Activated naive CD8-positive, alpha-beta T cell treated with anti-CD3 and anti-CD28 coated beads for 36 hours (primary cell): ENCODE results near the gene PLXND1. TPM values are rescaled to one million over a fixed set of nuclear protein-coding genes. Genes with fewer than 3 reads are reported as not detected.
A peak's percentile ranks its signal among the peaks of the same experiment; 100 is the strongest.
"Not testable (repeated sequence)": the region's sequence is repeated elsewhere in the genome, so short reads cannot be mapped to it uniquely, and the experiment has no call there.

ENCODE experiments used
- DNase-seq: peaks from one replicate; pipeline ENCODE4 v3.0.0; 2021
- H3K27ac Mint-ChIP-seq: one replicate; pipeline ENCODE4 v1.8.0; 2022; ENCODE audit warnings: mild to moderate bottlenecking, moderate library complexity, mixed read lengths
- H3K27me3 Mint-ChIP-seq: one replicate; pipeline ENCODE4 v1.8.0; 2022; ENCODE audit warnings: mild to moderate bottlenecking, mixed read lengths
- H3K36me3 Mint-ChIP-seq: one replicate; pipeline ENCODE4 v1.8.0; 2021; ENCODE audit warnings: mild to moderate bottlenecking, mixed read lengths
- H3K4me1 Mint-ChIP-seq: one replicate; pipeline ENCODE4 v1.8.0; 2021; ENCODE audit warnings: mixed read lengths
- H3K4me3 Mint-ChIP-seq: one replicate; pipeline ENCODE4 v1.8.0; 2022; ENCODE audit warnings: mild to moderate bottlenecking, moderate library complexity, mixed read lengths
- H3K9me3 Mint-ChIP-seq: one replicate; pipeline ENCODE4 v1.8.0; 2022; ENCODE audit warnings: mixed read lengths
- total RNA-seq, 2 experiments: library from RNA; stranded (reverse); gene quantifications; one replicate each; pipeline ENCODE4 v1.2.3, GENCODE V29; 2021

The PLXND1 gene
- total RNA-seq, 2 experiments from 2014 or later = 1.5 to 1.6 TPM

GRCh38 chr3:129611812-129612533 is 5.5 kb upstream of the PLXND1 start:
- Mint-ChIP-seq H3K4me1 (peaks cover 4% of the 10 kb centered on the region), H3K27ac (no peak overlapping the region), H3K9me3 (no peaks in the 10 kb centered on the region)

GRCh38 chr3:129611446-129611800 is 4.9 kb upstream of the PLXND1 start:
- Mint-ChIP-seq H3K4me1 (peaks cover 6% of the 10 kb centered on the region), H3K27me3 (peaks cover 15% of the 10 kb centered on the region), H3K4me3 (no peak overlapping the region), H3K27ac (no peak overlapping the region), H3K36me3 (no peaks in the 10 kb centered on the region), H3K9me3 (no peaks in the 10 kb centered on the region)
- no peak for DNase-seq

More at GRCh38 chr3:129611812-129612533, 5.5 kb upstream of the PLXND1 start:
- DNase-seq = no peak
- no peaks in the 10 kb centered on the region for H3K36me3 Mint-ChIP-seq
- H3K27me3 Mint-ChIP-seq = peaks cover 12% of the 10 kb centered on the region
- H3K4me3 Mint-ChIP-seq = no peak overlapping the region

- not testable (repeated sequence) for H3K36me3 Mint-ChIP-seq, H3K4me3 Mint-ChIP-seq, H3K9me3 Mint-ChIP-seq, DNase-seq, H3K4me1 Mint-ChIP-seq, H3K27ac Mint-ChIP-seq
- H3K27me3 Mint-ChIP-seq = peaks cover 15% of the 10 kb centered on the region
These were observed 4.4 kb upstream of the PLXND1 start for GRCh38 chr3:129610794-129611445.

GRCh38 chr3:129610276-129610675 is 3.8 kb upstream of the PLXND1 start:
- Mint-ChIP-seq H3K27ac (no peak overlapping the region), H3K4me1 (peaks cover 8% of the 10 kb centered on the region), H3K27me3 (peaks cover 20% of the 10 kb centered on the region), H3K9me3 (no peaks in the 10 kb centered on the region), H3K36me3 (no peaks in the 10 kb centered on the region), H3K4me3 (no peak overlapping the region)
- DNase-seq = no peak

GRCh38 chr3:129609591-129610182 is 3.2 kb upstream of the PLXND1 start:
- Mint-ChIP-seq H3K4me3 (no peak overlapping the region), H3K4me1 (peaks cover 8% of the 10 kb centered on the region), H3K9me3 (no peaks in the 10 kb centered on the region), H3K27ac (no peak overlapping the region), H3K27me3 (peaks cover 26% of the 10 kb centered on the region), H3K36me3 (no peaks in the 10 kb centered on the region)
- DNase-seq = no peak

GRCh38 chr3:129608936-129609590 is 2.6 kb upstream of the PLXND1 start:
- Mint-ChIP-seq H3K27me3 (peaks cover 32% of the 10 kb centered on the region), H3K9me3 (no peaks in the 10 kb centered on the region), H3K4me3 (no peak overlapping the region), H3K4me1 (peaks cover 8% of the 10 kb centered on the region), H3K36me3 (no peaks in the 10 kb centered on the region), H3K27ac (no peak overlapping the region)
- DNase-seq = no peak

GRCh38 chr3:129608087-129608935 is 1.8 kb upstream of the PLXND1 start:
- no peaks in the 10 kb centered on the region for H3K36me3 Mint-ChIP-seq
- H3K4me1 Mint-ChIP-seq = peaks cover 8% of the 10 kb centered on the region
- no peaks in the 10 kb centered on the region for H3K9me3 Mint-ChIP-seq
- H3K27ac Mint-ChIP-seq = no peak overlapping the region
- no peak for DNase-seq
- no peak overlapping the region for H3K4me3 Mint-ChIP-seq
- H3K27me3 Mint-ChIP-seq = peaks cover 36% of the 10 kb centered on the region

GRCh38 chr3:129607391-129608068 is 1.1 kb upstream of the PLXND1 start:
- peaks cover 36% of the 10 kb centered on the region for H3K27me3 Mint-ChIP-seq
- no peak for DNase-seq
- no peaks in the 10 kb centered on the region for H3K36me3 Mint-ChIP-seq
- H3K4me3 Mint-ChIP-seq = peak overlapping the region; percentile 85
- no peaks in the 10 kb centered on the region for H3K9me3 Mint-ChIP-seq
- peaks cover 8% of the 10 kb centered on the region for H3K4me1 Mint-ChIP-seq
- H3K27ac Mint-ChIP-seq = no peak overlapping the region

- no peaks in the 10 kb centered on the region for H3K36me3 Mint-ChIP-seq
- H3K27me3 Mint-ChIP-seq = peaks cover 36% of the 10 kb centered on the region
- peak; percentile 15 for DNase-seq
- no peaks in the 10 kb centered on the region for H3K9me3 Mint-ChIP-seq
- H3K4me1 Mint-ChIP-seq = peaks cover 8% of the 10 kb centered on the region
- peak overlapping the region; percentile 80 for H3K4me3 Mint-ChIP-seq
- H3K27ac Mint-ChIP-seq = no peak overlapping the region
These were observed 397 bp downstream of the PLXND1 start for GRCh38 chr3:129605922-129606635.

GRCh38 chr3:129605203-129605921 is 1.1 kb downstream of the PLXND1 start:
- peaks cover 36% of the 10 kb centered on the region for H3K27me3 Mint-ChIP-seq
- peaks cover 8% of the 10 kb centered on the region for H3K4me1 Mint-ChIP-seq
- H3K27ac Mint-ChIP-seq = no peak overlapping the region

GRCh38 chr3:129604767-129605166 is 1.7 kb downstream of the PLXND1 start:
- Mint-ChIP-seq H3K27me3 (peaks cover 36% of the 10 kb centered on the region), H3K4me1 (peaks cover 8% of the 10 kb centered on the region), H3K27ac (no peak overlapping the region), H3K36me3 (no peaks in the 10 kb centered on the region), H3K4me3 (no peak overlapping the region), H3K9me3 (no peaks in the 10 kb centered on the region)
- no peak for DNase-seq

More at GRCh38 chr3:129605203-129605921, 1.1 kb downstream of the PLXND1 start:
- peak; percentile 53 for DNase-seq
- no peaks in the 10 kb centered on the region for H3K9me3 Mint-ChIP-seq
- peak overlapping the region; percentile 80 for H3K4me3 Mint-ChIP-seq
- no peaks in the 10 kb centered on the region for H3K36me3 Mint-ChIP-seq

- H3K4me1 Mint-ChIP-seq = peaks cover 11% of the 10 kb centered on the region
- H3K9me3 Mint-ChIP-seq = no peaks in the 10 kb centered on the region
- no peak for DNase-seq
- peaks cover 36% of the 10 kb centered on the region for H3K27me3 Mint-ChIP-seq
- no peak overlapping the region for H3K4me3 Mint-ChIP-seq
- H3K27ac Mint-ChIP-seq = no peak overlapping the region
- no peaks in the 10 kb centered on the region for H3K36me3 Mint-ChIP-seq
These were observed 2.3 kb downstream of the PLXND1 start for GRCh38 chr3:129603991-129604749.
